Cardiac muscle cell (in vitro differentiated cells and primary cell): ENCODE data around the gene CACNA2D3. TPM values are rescaled to one million over a fixed set of nuclear protein-coding genes. Genes with fewer than 3 reads are reported as not detected.
"Not testable (repeated sequence)": the region's sequence is repeated elsewhere in the genome, so short reads cannot be mapped to it uniquely, and the experiment has no call there.

Source experiments
- DNase-seq, 2 donors: peaks; one replicate each; pipeline versions ENCODE4 v3.0.0 to v3.0.0-alpha.2; 2010 to 2017; ENCODE audit warnings: low read depth in 1 of 2, low spot score in 1 of 2
- H3K27ac ChIP-seq: fragments of 200-600 bp; sonication (generic); 2 replicates; pipeline ENCODE4 v1.5.1; 2016
- H3K27me3 ChIP-seq: fragments of 200-600 bp; sonication (generic); 2 replicates; pipeline ENCODE4 v1.6.0; 2016; ENCODE audit warnings: control low read depth
- H3K36me3 ChIP-seq: fragments of 200-600 bp; sonication (generic); 2 replicates; pipeline ENCODE4 v1.5.1; 2016; ENCODE audit warnings: control low read depth
- H3K4me1 ChIP-seq: fragments of 200-600 bp; sonication (generic); 2 replicates; pipeline ENCODE4 v1.8.1; 2017; ENCODE audit warnings: low read depth, mild to moderate bottlenecking, mixed run types
- H3K4me3 ChIP-seq: fragments of 200-600 bp; sonication (generic); 2 replicates; pipeline ENCODE4 v1.5.1; 2016; ENCODE audit warnings: mild to moderate bottlenecking
- H3K9me3 ChIP-seq: fragments of 200-600 bp; sonication (generic); 2 replicates; pipeline ENCODE4 v1.5.1; 2017; ENCODE audit warnings: low read depth, mild to moderate bottlenecking, control low read depth
- polyA plus RNA-seq: library from polyadenylated mRNA; unstranded; fragments of >200 nt; fragmentation: Nextera tagmentation; extraction: Ambion mirVana; gene quantifications from 2 replicates; pipeline ENCODE4 v1.2.1, GENCODE V29; 2016
- total RNA-seq: library from RNA; depleted of rRNA; stranded (reverse); fragments of >200 nt; gene quantifications from 2 replicates; pipeline ENCODE4 v1.2.3, GENCODE V29; 2016
- TF ChIP-seq, protein P1 (sequence below): IDR thresholded peaks from 2 replicates; pipeline ENCODE4 v1.5.1; 2012; ENCODE audit warnings: low read depth, mild to moderate bottlenecking, low read length

The CACNA2D3 gene
- total and polyA plus RNA-seq, 2 experiments from 2014 or later: 0.45 to 0.59 TPM

- Histone ChIP-seq H3K27me3 (no peaks in the 10 kb centered on the region), H3K36me3 (no peaks in the 10 kb centered on the region), H3K9me3 (no peaks in the 10 kb centered on the region), H3K4me3 (no peak overlapping the region), H3K4me1 (no peaks in the 10 kb centered on the region), H3K27ac (no peak overlapping the region)
- DNase-seq: no peak
- TF ChIP-seq, protein P1, sequence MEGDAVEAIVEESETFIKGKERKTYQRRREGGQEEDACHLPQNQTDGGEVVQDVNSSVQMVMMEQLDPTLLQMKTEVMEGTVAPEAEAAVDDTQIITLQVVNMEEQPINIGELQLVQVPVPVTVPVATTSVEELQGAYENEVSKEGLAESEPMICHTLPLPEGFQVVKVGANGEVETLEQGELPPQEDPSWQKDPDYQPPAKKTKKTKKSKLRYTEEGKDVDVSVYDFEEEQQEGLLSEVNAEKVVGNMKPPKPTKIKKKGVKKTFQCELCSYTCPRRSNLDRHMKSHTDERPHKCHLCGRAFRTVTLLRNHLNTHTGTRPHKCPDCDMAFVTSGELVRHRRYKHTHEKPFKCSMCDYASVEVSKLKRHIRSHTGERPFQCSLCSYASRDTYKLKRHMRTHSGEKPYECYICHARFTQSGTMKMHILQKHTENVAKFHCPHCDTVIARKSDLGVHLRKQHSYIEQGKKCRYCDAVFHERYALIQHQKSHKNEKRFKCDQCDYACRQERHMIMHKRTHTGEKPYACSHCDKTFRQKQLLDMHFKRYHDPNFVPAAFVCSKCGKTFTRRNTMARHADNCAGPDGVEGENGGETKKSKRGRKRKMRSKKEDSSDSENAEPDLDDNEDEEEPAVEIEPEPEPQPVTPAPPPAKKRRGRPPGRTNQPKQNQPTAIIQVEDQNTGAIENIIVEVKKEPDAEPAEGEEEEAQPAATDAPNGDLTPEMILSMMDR: no peak
Measured at GRCh38 chr3:55107187-55107586, 984.8 kb downstream of the CACNA2D3 start.

GRCh38 chr3:55111906-55112305 is 989.6 kb downstream of the CACNA2D3 start:
- not testable (repeated sequence) for H3K9me3 ChIP-seq, H3K4me3 ChIP-seq

GRCh38 chr3:55118451-55118850 is 996.1 kb downstream of the CACNA2D3 start:
- peaks cover 20% of the 10 kb centered on the region for H3K27me3 ChIP-seq
- TF ChIP-seq, protein P1: no peak
- H3K27ac ChIP-seq: no peak overlapping the region
- no peaks in the 10 kb centered on the region for H3K9me3 ChIP-seq
- no peaks in the 10 kb centered on the region for H3K4me1 ChIP-seq
- H3K36me3 ChIP-seq: no peaks in the 10 kb centered on the region
- H3K4me3 ChIP-seq: no peak overlapping the region
- DNase-seq: no peak

More at GRCh38 chr3:55111906-55112305, 989.6 kb downstream of the CACNA2D3 start:
- not testable (repeated sequence) for H3K36me3 ChIP-seq, H3K4me1 ChIP-seq, H3K27ac ChIP-seq, DNase-seq, H3K27me3 ChIP-seq

DNA sequence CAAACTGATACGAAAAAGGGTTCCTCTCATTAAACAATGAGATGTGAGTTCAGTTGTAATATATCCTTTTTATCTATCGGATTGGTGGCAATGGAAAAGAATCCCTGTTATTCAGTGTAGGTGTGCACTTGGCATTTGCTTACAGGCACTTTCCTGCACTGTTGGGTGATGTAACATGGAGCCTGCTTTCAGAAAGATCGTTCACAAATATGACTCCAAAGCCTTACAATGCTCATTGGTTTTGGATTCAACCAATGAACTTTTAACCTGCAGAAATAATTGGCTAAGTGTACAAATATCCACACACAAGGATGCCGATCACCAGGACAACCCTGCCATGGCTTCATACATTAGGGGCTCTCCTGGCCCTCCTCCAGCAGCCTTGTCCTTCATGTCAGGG is 996.9 kb downstream of the CACNA2D3 start:
- Histone ChIP-seq H3K4me1 (no peaks in the 10 kb centered on the region), H3K27ac (no peak overlapping the region), H3K36me3 (no peaks in the 10 kb centered on the region), H3K27me3 (peaks cover 20% of the 10 kb centered on the region), H3K4me3 (no peak overlapping the region), H3K9me3 (no peaks in the 10 kb centered on the region)
- TF ChIP-seq, protein P1: no peak
- no peak for DNase-seq

DNA sequence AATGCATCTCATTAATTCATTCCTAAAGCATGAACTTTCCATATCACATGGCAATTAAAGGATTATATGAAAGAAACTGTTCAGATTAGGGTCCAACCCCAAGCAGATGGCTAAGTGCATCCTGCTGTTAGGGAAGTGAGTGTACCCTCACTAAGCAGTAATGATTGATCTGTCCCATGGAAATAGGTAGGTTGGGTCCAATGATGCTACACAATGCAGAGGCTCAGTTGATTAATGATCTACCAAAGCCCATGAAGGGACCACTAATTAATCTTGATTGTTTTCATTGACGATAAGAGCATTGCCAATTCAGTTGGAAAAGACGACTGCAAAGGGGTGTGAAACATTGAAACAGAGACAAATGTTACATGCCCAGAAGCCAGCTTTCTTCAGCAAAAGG is 1000.0 kb downstream of the CACNA2D3 start:
- peaks cover 20% of the 10 kb centered on the region for H3K27me3 ChIP-seq
- H3K9me3 ChIP-seq: no peaks in the 10 kb centered on the region
- DNase-seq: no peak
- TF ChIP-seq, protein P1: no peak
- no peaks in the 10 kb centered on the region for H3K4me1 ChIP-seq
- H3K27ac ChIP-seq: no peak overlapping the region
- H3K36me3 ChIP-seq: no peaks in the 10 kb centered on the region
- H3K4me3 ChIP-seq: no peak overlapping the region

Other genes starting within 250 kb of the CACNA2D3 start
- gene ACTR8, start 240.4 kb upstream of the CACNA2D3 start, total RNA-seq: 31.9 and 35.9 TPM in 2 replicates
- 29.3 and 36.4 TPM in 2 replicates for gene ACTR8, start 240.4 kb upstream of the CACNA2D3 start, polyA plus RNA-seq
- 73.7 and 77.8 TPM in 2 replicates for gene SELENOK, start 230.7 kb upstream of the CACNA2D3 start, total RNA-seq
- gene SELENOK, start 230.7 kb upstream of the CACNA2D3 start, polyA plus RNA-seq: 172 and 227 TPM in 2 replicates